ENCODE data around the gene GRIK2.

The GRIK2 gene

DNA sequence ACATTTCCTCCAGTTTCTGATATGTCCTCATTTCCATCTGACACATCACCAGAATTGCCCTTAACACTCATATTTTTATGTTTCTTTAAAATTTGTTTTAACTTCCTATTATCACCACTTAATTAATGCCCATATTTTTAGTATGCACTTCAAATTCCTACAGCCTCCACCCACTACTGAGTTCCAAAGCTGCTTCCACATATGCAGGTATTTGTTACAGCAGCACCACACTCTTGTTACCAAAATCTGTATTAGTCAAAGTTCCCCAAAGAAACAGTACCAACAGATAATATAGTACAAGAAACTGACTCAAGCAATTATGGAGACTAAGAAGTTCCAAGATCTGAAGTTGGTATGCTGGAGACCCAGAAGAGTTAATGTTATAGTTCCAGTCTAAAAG is 340.4 kb downstream of the GRIK2 start:
- no peak for DNase-seq (ENCODE audit: low read depth in 1 of 2, low spot score in 1 of 2)
- TF ChIP-seq JUND (IDR thresholded peaks at IDR 0.05; ENCODE audit: low read depth), result no peak
- in situ Hi-C loops (cut with HindIII; ENCODE audit: low pct_unique_long_range_greater_than_20kb, low sequenced_read_pairs), result no loop called here

DNA sequence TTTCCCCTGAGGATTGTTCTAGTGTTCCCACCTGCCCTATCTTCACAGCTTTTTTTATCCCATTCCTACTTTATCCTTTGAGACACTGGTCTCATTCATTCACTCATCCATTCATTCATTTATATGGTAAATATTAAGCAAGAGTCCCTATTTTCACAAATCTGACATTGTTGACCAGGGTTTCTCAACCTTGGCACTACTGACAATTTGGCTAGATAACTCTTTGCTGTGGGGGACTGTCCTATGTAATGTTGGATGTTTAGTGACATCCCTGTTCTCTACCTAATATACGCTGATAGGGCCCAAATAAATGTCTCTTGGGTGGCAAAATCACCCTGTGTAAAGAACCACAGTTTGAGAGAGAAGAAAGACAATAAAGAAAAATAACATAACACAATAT is 345.0 kb downstream of the GRIK2 start:
- in situ Hi-C loops (cut with HindIII; ENCODE audit: low pct_unique_long_range_greater_than_20kb, low sequenced_read_pairs), result no loop called here
- TF ChIP-seq JUND (IDR thresholded peaks at IDR 0.05; ENCODE audit: low read depth), result no peak
- DNase-seq (ENCODE audit: low read depth in 1 of 2, low spot score in 1 of 2), result no peak

- in situ Hi-C loops (cut with HindIII; ENCODE audit: low pct_unique_long_range_greater_than_20kb, low sequenced_read_pairs), result no loop called here
- no peak for DNase-seq (ENCODE audit: low read depth in 1 of 2, low spot score in 1 of 2)
- no peak for TF ChIP-seq JUND (IDR thresholded peaks at IDR 0.05; ENCODE audit: low read depth)
Observed at GRCh38 chr6:101740631-101741030, 347.1 kb downstream of the GRIK2 start.

GRCh38 chr6:101741474-101742171 is 348.1 kb downstream of the GRIK2 start:
- no peak for DNase-seq (ENCODE audit: low read depth in 1 of 2, low spot score in 1 of 2)
- no peak for TF ChIP-seq JUND (IDR thresholded peaks at IDR 0.05; ENCODE audit: low read depth)
- in situ Hi-C loops (cut with HindIII; ENCODE audit: low pct_unique_long_range_greater_than_20kb, low sequenced_read_pairs), result no loop called here

DNA sequence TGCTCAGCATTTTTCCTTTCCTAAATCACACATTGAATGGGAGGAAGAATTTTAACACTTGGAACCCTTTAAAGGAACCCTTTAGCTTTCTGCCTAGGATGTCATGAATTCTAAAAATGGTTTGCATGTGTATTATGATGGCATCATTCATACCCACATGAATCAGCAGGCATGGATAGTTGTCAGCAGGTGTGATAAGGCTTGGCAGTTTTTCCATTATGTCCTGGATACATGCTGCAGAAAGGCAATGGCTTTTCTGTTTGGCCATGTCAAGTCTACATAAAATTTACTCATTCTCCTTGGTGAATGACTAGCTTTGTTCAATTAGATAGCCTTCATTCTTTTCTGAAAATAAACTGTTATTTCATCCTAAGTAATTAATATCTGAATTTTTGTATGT is 353.7 kb downstream of the GRIK2 start:
- no peak for DNase-seq (ENCODE audit: low read depth in 1 of 2, low spot score in 1 of 2)
- in situ Hi-C loops (cut with HindIII; ENCODE audit: low pct_unique_long_range_greater_than_20kb, low sequenced_read_pairs), result no loop called here
- TF ChIP-seq JUND (IDR thresholded peaks at IDR 0.05; ENCODE audit: low read depth), result no peak

GRCh38 chr6:101747716-101748115 is 354.2 kb downstream of the GRIK2 start:
- no peak for DNase-seq (ENCODE audit: low read depth in 1 of 2, low spot score in 1 of 2)
- in situ Hi-C loops (cut with HindIII; ENCODE audit: low pct_unique_long_range_greater_than_20kb, low sequenced_read_pairs), result no loop called here
- TF ChIP-seq JUND (IDR thresholded peaks at IDR 0.05; ENCODE audit: low read depth), result no peak

- in situ Hi-C loops (cut with HindIII; ENCODE audit: low pct_unique_long_range_greater_than_20kb, low sequenced_read_pairs), result no loop called here
- no peak for TF ChIP-seq JUND (IDR thresholded peaks at IDR 0.05; ENCODE audit: low read depth)
- DNase-seq (ENCODE audit: low read depth in 1 of 2, low spot score in 1 of 2), result no peak
Observed at GRCh38 chr6:101755931-101756330, 362.4 kb downstream of the GRIK2 start.

DNA sequence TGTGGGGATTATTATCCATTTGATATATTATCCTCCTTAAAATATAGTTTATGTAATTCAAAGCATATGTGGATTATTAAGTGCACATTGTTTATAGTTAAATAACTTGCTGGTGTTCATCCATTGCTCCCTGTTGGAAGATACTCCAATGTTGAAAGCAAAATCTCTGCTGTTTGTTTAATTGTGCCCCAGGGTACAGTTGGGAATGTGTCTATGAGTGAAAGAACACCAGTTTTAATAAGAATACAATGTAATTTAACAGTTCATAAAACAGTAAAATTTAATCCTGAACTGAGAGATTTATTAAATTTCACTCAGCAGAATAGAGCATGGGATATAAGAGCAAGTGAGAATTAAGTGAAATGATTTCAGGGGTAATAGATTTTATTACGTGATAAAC is 364.9 kb downstream of the GRIK2 start:
- DNase-seq (ENCODE audit: low read depth in 1 of 2, low spot score in 1 of 2), result no peak
- in situ Hi-C loops (cut with HindIII; ENCODE audit: low pct_unique_long_range_greater_than_20kb, low sequenced_read_pairs), result no loop called here
- TF ChIP-seq JUND (IDR thresholded peaks at IDR 0.05; ENCODE audit: low read depth), result no peak

- in situ Hi-C loops (cut with HindIII; ENCODE audit: low pct_unique_long_range_greater_than_20kb, low sequenced_read_pairs), result no loop called here
- no peak for DNase-seq (ENCODE audit: low read depth in 1 of 2, low spot score in 1 of 2)
Observed at GRCh38 chr6:101760843-101761621, 367.5 kb downstream of the GRIK2 start.

DNA sequence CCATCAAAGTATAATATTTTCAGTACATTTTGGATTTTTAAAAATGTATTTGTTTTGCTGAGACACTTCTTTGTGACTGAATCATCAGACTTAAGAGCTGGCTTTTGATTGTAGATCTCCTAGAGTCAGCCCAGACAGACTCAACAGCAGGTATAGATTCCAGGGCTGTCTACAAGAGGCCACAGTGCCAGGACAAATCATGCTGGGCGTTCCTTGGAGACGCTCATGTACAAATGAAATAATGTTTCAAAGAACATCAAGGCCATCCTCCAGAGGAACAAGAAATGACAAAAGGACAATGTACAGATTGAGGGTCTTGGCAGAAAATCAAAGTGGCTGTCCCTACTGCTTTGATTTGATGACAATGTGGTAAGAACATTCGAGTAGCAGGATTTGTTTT is 369.3 kb downstream of the GRIK2 start:
- no peak for DNase-seq (ENCODE audit: low read depth in 1 of 2, low spot score in 1 of 2)
- TF ChIP-seq JUND (IDR thresholded peaks at IDR 0.05; ENCODE audit: low read depth), result no peak
- in situ Hi-C loops (cut with HindIII; ENCODE audit: low pct_unique_long_range_greater_than_20kb, low sequenced_read_pairs), result no loop called here

More at GRCh38 chr6:101760843-101761621, 367.5 kb downstream of the GRIK2 start:
- no peak for TF ChIP-seq JUND (IDR thresholded peaks at IDR 0.05; ENCODE audit: low read depth)

DNA sequence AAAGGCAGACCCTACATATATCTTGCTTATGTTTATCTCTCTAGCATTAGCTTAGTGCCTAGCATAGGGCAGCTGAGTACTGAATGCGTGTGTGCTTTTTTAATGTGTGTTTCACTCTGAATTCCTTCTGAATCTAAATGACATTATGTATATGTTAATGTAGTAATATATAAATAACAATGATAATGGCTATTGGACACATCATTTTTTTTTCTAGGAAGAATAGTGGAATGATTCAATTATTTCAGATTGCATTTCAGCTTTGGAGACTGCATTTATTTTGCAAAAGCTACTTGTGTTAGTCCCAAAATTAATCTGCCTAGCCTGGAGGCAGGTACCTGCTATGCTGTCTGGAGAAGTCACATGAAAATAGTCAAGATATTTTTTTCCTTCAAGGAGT is 371.8 kb downstream of the GRIK2 start:
- in situ Hi-C loops (cut with HindIII; ENCODE audit: low pct_unique_long_range_greater_than_20kb, low sequenced_read_pairs), result no loop called here
- TF ChIP-seq JUND (IDR thresholded peaks at IDR 0.05; ENCODE audit: low read depth), result no peak
- DNase-seq (ENCODE audit: low read depth in 1 of 2, low spot score in 1 of 2), result no peak

- in situ Hi-C loops (cut with HindIII; ENCODE audit: low pct_unique_long_range_greater_than_20kb, low sequenced_read_pairs), result no loop called here
- DNase-seq (ENCODE audit: low read depth in 1 of 2, low spot score in 1 of 2), result no peak
- TF ChIP-seq JUND (IDR thresholded peaks at IDR 0.05; ENCODE audit: low read depth), result no peak
Observed at GRCh38 chr6:101770116-101770515, 376.6 kb downstream of the GRIK2 start.

DNA sequence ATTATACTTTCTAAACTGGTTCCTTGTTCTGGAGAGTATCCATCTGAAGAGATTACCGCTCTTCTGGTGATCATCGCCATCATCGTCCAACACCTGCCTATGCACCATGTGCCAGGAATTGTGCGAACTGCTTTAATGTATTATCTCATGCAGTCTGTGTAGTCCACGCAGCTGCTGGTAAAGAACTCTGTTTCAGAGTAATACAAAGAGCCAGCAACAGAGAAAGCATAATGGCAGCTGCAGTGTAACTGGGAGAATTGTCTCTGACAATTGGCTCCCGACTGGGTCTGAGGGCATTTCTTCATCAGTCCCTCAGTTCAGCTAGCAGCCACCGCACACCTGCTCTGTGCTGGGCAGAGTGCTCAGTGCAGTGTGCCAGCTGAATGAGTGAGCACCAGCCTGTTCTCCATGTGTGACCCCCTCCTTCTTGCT is 383.4 kb downstream of the GRIK2 start:
- DNase-seq (ENCODE audit: low read depth in 1 of 2, low spot score in 1 of 2), result no peak
- in situ Hi-C loops (cut with HindIII; ENCODE audit: low pct_unique_long_range_greater_than_20kb, low sequenced_read_pairs), result no loop called here

More for the DNA sequence above, 383.4 kb downstream of the GRIK2 start:
- TF ChIP-seq JUND (IDR thresholded peaks at IDR 0.05; ENCODE audit: low read depth), result no peak
